GM18498 (cell line): Measurements from ENCODE around the gene ATF7IP.
A peak's percentile ranks its signal among the peaks of the same experiment; 100 is the strongest.

Experiments
- ATAC-seq: cut with Tn5 transposase; IDR thresholded peaks from one replicate; pipeline ENCODE4 v1.9.1; 2021; ENCODE audit warnings: mild to moderate bottlenecking, moderate library complexity; ENCODE audit not compliant: unreplicated experiment

ATF7IP gene

DNA sequence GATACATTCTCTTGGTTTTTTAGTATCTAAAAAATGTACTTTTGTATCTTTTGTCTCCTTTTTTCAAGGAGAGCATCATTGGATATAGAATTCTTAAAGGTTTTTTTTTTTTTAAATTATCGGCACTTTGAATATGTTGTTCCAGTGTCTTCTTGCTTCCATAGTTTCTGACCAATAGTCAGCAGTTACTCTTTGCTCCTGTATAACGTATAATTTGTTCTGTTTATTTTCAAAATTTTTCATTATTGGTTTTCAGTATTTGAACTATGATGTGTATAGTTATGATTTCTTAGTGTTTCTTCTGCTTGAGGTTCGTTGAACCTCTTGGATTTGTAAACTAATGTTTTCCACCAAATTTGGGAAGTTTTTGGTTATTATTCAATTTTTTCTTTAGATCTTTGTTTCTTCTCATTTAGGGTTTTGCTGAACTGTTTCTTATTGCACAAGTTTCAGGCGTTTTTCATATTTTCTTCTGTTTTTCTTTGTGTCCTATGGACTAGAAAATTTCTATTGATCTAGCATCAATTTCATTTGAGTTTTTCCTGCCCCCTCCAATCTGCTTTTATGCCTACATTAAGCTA lies 108.3 kb downstream of the ATF7IP start:
- no peak for ATAC-seq

- ATAC-seq, result no peak
Observed at GRCh38 chr12:14479004-14479403, 113.5 kb downstream of the ATF7IP start.

GRCh38 chr12:14481201-14481600 lies 115.7 kb downstream of the ATF7IP start:
- ATAC-seq, result no peak

GRCh38 chr12:14482361-14482760 lies 116.9 kb downstream of the ATF7IP start:
- no peak for ATAC-seq

DNA sequence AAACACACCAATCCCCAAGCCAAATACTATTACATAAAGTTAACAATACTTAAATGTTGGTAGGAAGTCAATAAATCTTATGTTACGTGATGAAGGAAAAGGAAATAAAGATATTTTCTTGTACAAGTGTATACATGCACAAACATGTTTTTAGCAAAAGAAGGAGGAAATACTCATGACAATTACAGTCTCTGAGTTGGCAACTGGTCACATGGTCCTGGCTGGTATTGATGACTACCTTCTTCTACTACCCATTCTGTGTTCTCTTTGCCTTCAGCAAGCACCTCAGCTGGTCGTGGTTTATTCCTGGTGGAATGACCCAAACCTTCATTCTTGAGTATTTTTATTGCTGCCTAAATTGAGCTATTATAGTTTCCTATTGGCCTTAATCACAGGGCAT lies 117.4 kb downstream of the ATF7IP start:
- ATAC-seq, result no peak

DNA sequence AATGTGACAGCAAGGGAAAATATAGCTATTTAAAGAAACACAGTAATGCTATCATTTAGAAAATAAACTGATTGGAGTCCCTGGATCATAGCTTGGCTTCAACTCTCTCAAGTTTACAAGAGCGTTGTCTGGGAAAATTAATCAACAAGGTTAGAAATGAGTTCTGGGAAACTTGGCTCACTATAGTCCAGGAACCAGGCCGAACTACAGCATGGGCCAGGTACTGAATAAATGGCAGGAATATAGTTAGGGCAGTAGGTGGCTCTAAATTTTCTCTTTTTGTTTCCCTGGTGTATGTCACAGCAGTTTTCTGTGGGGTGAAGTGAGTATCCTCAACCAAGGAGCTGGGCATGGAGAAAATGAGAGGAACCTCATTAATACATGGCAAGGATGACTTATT lies 129.8 kb downstream of the ATF7IP start:
- ATAC-seq, result no peak

- no peak for ATAC-seq
Observed at GRCh38 chr12:14505626-14506596, 140.4 kb downstream of the ATF7IP start.

DNA sequence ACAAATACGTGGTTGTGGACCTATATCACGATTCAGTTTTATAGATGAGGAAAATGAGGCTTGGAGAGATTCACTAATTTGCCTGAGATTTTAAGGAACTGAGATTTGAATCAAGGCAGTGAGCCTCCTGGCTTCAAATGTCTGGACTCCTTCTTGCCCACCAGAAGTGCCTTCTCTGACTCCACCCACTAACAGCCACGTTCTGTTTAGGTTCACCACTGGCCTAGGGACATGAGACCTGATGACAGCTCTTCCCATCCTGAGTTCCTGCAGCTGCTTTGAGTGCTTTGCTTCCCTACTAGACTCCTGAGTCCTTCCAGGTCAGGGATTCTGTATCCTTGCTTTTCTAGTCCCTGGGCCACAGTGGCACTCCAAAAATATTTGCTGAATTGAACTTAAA lies 145.1 kb downstream of the ATF7IP start:
- ATAC-seq, result no peak

DNA sequence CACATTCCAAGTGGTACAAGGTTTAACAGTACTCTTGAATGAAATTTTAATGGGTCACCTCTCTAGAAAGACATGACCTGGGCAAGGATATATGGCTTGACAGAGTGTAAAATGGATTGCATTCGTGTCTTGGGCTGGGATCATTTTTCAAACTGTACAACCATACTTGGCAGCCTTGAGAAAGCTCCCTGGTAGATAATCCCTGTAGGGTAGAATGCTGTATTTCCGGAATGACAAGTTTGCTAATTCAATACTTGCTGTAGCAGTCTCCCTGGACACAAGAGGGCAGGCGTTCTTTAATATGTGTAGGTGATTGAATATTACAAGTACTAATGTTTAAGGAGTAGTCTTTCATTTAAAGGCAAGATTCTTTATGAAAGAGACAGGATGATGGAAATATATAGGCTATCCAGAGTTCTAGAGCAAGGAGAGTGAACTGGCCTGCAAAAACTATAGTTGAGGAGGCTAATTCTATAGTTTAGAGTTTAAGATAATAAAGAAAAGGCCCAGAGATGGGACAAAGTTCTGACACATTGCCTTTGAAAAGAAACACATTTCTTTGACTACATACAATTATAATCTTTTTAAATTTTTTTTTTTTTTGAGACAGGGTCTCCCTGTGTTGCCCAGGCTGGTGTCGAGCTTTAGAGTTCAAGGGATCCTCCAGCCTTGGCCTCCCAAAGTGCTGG lies 148.8 kb downstream of the ATF7IP start:
- ATAC-seq, result no peak

GRCh38 chr12:14514946-14515345 lies 149.5 kb downstream of the ATF7IP start:
- no peak for ATAC-seq

DNA sequence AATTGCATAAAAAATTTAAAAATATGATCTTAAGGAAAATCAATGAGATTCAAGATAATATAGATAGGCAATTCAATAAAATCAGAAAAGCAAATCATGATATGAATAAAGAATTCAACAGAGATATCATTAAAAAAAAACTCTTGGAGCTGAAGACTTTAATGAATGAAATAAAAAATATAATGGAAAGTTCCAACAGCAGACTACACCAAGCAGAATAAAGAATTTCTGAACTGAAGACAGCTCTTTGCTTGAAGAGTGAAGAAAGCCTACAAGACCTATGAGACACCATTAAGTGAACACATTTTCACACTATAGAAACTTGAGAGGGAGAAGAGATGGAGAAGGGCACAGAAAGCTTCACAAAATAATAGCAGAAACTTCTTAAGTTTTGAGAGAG lies 156.3 kb downstream of the ATF7IP start:
- ATAC-seq, result no peak

DNA sequence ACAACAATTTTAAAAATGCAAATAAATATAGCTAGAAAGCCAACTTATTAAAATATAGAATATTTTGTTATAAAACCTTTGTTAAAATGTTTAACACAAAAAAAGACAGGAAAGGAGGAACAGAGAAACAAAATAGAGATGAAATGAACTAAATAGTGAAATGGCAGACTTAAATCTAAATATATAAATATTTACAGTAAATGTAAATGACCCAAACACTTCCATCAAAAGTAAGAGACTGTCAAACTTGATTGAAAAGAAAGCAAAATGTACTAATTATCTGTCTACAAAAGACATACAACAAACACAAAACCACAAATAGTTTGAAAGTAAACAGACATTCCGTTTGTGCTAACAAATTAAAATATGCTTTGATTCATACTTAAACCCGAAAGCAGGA lies 160.5 kb downstream of the ATF7IP start:
- ATAC-seq, result no peak

GRCh38 chr12:14532152-14532551 lies 166.7 kb downstream of the ATF7IP start:
- ATAC-seq, result no peak

GRCh38 chr12:14537088-14537487 lies 171.6 kb downstream of the ATF7IP start:
- ATAC-seq, result no peak

DNA sequence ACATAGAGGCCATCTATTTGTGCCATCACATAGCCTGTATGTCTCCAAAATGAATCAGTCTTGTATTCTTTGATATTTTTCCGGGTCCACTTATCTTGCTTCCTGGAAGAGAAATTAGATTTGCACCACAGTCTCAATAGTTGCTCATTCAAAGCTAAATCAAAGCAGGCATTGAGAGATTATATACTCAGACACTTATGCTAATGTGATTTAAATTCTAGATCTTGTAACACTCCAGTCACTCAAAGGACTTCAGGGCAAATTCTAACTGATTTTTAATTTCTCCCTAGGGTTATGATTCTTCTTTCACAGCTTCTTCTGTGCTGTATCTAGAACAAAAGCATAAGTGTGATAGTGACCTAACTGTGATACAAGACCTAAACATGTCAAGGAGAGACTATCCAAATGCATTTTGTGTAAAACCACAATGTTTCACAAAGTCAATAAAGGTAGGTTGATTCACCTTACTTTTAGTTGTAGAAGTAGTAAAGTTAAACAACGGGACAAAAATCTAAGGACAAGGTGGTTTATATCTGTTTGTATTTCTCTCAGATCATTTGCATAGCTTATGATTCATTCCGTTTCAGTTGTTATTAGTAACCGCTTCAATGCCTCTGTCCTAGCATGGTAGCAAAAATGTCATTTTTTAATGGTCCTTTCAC lies 175.4 kb downstream of the ATF7IP start:
- ATAC-seq, result peak; percentile 69

DNA sequence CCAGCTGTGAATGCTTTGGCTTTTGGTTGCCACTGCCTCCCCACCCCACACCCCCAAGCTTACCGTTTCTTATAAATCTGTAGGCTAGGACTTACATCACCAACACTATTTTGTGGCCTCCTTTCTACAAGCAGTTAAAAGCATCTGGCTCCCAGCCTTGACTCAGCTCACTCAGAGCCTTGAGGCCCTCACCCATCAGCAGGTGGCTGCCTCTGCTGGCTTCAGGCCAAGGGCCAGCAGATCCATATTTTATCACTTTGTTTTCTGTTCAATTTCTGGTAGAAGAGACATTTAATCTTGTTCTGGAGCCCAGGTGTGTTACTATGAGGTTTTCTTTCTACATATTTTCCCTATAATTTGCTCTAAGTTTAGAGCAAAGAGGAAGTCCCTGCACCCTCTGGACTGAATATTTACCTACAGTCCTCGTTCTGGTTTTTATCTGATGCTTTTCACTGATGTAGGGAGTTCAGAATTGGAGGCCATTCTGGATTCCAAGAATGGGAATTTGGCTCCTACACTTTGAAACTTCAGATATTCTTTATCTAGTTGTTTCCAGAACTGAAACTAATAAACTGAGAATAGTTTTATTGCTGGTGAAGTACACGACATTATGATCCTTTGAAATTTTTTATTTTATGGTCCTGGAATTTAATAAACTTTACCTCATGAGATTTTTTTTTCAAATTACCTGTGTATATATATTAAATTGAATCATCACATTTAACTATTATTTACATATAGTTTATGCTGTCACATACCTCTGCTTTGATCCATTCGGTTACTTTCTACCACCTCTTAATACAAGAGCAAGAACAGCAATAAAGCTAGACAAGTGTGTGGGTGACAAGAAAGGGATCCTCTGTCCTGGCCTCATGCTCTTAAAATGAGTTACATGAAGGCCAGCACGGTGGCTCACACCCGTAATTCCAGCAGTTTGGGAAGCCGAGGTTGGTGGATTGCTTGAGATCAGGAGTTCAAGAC lies 180.0 kb downstream of the ATF7IP start:
- ATAC-seq, result no peak

GRCh38 chr12:14547571-14547970 lies 182.1 kb downstream of the ATF7IP start:
- ATAC-seq, result no peak

DNA sequence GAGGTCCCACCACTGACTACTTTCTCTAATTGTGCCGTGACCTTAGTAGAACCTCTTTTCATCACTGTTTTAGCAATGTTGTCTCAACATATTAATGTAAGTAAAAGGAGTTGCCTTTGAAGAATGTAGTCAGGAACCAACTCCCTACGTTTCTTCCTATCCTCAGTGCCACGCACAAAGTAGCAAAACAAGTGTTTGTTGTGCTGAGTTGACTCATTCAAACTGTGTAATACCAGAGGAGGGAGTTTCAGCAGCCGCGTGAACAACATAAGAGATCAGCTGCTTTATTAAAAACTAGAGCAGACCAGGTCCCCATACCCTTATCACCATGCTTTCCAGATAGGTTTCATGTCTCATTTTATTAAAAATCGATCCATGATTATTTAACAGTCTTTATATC lies 183.1 kb downstream of the ATF7IP start:
- no peak for ATAC-seq
